Measurements from ENCODE around the gene ALOX15. TPM values are rescaled to one million over a fixed set of nuclear protein-coding genes. Genes with fewer than 3 reads are reported as not detected.
"Not testable (repeated sequence)": the region's sequence is repeated elsewhere in the genome, so short reads cannot be mapped to it uniquely, and the experiment has no call there.

Gene ALOX15
- total RNA-seq, 2 experiments from 2014 or later = not detected

DNA sequence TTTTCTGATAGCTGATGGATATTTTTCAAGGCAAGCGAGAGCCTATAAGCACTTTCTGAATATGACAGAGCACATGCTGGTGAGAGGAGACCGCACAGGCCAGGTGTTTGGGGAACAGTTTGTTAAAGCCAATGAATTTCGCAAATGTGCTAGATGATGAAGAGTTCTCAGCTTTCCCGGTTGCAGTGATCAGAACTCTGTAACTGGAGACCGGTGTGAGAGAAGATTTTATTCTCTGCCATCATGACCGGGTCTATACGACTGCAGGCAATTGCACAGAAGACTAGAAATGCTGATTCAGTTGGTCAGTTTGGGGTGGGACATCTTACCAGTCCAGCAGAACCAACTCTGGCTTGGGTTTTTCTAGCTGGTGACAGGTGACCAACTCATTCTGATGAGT is 31.7 kb downstream of the ALOX15 start:
- no peak for DNase-seq
- H3K4me1 Mint-ChIP-seq (ENCODE audit: low read depth) = no peaks in the 10 kb centered on the region
- H3K27ac Mint-ChIP-seq = no peak overlapping the region
- no peak for ATAC-seq
- CTCF ChIA-PET = no interaction called here
- H3K4me3 Mint-ChIP-seq = no peak overlapping the region
- no peaks in the 10 kb centered on the region for H3K9me3 Mint-ChIP-seq (ENCODE audit: insufficient read depth)
- no peaks in the 10 kb centered on the region for H3K36me3 Mint-ChIP-seq (ENCODE audit: low read depth)
- POLR2A ChIA-PET = interaction anchor here (0.5 kb wide), 1 partner anchor 63 kb away, joined by 3 read pairs; no protein-coding TSS in a partner anchor
- peaks cover 30% of the 10 kb centered on the region for H3K27me3 Mint-ChIP-seq (ENCODE audit: low read depth)

DNA sequence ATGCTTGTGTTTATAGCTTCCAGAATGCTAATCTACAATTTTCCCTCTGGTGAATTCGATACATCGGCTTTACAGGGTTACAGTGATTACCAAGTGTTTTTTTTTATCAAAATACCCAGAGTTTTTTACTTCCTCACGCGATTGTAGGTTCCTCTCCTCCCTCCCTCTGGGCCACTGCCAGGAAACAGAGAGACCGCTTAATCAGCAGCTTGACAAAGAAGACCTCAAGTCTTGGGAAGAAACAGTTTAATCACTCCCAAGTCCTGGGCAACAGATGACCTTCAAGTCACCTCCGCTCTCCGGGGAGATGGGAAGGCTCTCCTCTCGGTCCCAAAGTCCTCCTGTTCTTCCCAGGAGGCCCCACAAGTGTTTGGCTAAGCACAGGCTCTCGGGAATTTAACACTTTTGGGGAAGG is 33.7 kb downstream of the ALOX15 start:
- no peaks in the 10 kb centered on the region for H3K9me3 Mint-ChIP-seq (ENCODE audit: insufficient read depth)
- no peak overlapping the region for H3K27ac Mint-ChIP-seq
- ChIA-PET POLR2A (no interaction called here), CTCF (interaction anchor here (0.7 kb wide), 1 partner anchor 27 kb away, joined by 3 read pairs; no protein-coding TSS in a partner anchor)
- DNase-seq (no peak), ATAC-seq (no peak)
- peaks cover 27% of the 10 kb centered on the region for H3K27me3 Mint-ChIP-seq (ENCODE audit: low read depth)
- H3K36me3 Mint-ChIP-seq (ENCODE audit: low read depth) = no peaks in the 10 kb centered on the region
- no peaks in the 10 kb centered on the region for H3K4me1 Mint-ChIP-seq (ENCODE audit: low read depth)
- no peak overlapping the region for H3K4me3 Mint-ChIP-seq

- ChIA-PET POLR2A (no interaction called here), CTCF (interaction anchor here (0.7 kb wide), 1 partner anchor 26 kb away, joined by 3 read pairs; no protein-coding TSS in a partner anchor)
- no peaks in the 10 kb centered on the region for H3K9me3 Mint-ChIP-seq (ENCODE audit: insufficient read depth)
- peaks cover 27% of the 10 kb centered on the region for H3K27me3 Mint-ChIP-seq (ENCODE audit: low read depth)
- H3K36me3 Mint-ChIP-seq (ENCODE audit: low read depth) = no peaks in the 10 kb centered on the region
- no peak overlapping the region for H3K27ac Mint-ChIP-seq
- H3K4me1 Mint-ChIP-seq (ENCODE audit: low read depth) = no peaks in the 10 kb centered on the region
- ATAC-seq = no peak
- no peak for DNase-seq
- no peak overlapping the region for H3K4me3 Mint-ChIP-seq
These were observed 34.2 kb downstream of the ALOX15 start for GRCh38 chr17:4607261-4607741.

DNA sequence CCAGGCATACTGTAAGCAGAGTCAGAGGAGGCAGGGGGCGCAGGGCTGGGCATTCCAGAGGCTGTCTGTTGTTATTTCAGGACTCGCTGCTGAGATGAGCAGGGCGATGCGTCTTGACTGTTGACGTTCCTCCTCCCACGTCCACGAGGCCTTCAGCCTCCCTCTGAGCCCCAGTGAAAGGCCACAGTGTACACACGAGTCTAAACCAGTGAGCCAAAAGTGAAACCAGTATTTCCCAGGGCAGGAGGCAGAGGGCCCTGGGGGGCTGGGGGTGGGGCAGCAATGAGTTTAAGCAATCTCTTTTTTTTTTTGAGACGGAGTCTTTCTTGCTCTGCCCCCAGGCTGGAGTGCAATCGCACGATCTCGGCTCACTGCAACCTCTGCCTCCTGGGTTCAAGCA is 35.7 kb downstream of the ALOX15 start:
- Mint-ChIP-seq H3K36me3 (ENCODE audit: low read depth) (no peaks in the 10 kb centered on the region), H3K9me3 (ENCODE audit: insufficient read depth) (no peaks in the 10 kb centered on the region), H3K27me3 (ENCODE audit: low read depth) (peaks cover 29% of the 10 kb centered on the region), H3K4me3 (no peak overlapping the region), H3K4me1 (ENCODE audit: low read depth) (no peaks in the 10 kb centered on the region), H3K27ac (no peak overlapping the region)
- no peak for ATAC-seq
- ChIA-PET CTCF (no interaction called here), POLR2A (no interaction called here)
- DNase-seq = no peak

DNA sequence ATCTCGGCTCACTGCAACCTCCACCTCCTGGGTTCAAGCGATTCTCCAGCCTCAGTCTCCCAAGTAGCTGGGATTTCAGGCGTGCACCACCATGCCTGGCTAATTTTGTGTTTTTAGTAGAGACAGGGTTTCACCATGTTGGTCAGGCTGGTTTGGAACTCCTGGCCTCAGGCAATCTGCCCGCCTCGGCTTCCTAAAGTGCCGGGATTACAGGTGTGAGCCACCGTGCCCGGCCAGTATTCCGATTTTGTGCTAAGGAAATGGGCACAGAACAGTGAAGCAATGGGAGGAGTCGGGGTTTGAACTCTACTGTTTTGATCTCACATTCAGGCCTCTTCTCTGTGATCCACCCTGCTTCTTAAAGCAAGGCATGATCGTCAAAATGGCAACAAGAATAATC is 36.7 kb downstream of the ALOX15 start:
- H3K27ac Mint-ChIP-seq; POLR2A ChIA-PET; H3K9me3 Mint-ChIP-seq (ENCODE audit: insufficient read depth); ATAC-seq; CTCF ChIA-PET; DNase-seq; H3K4me3 Mint-ChIP-seq; H3K36me3 Mint-ChIP-seq (ENCODE audit: low read depth); H3K4me1 Mint-ChIP-seq (ENCODE audit: low read depth): not testable (repeated sequence)
- peaks cover 25% of the 10 kb centered on the region for H3K27me3 Mint-ChIP-seq (ENCODE audit: low read depth)

- H3K27me3 Mint-ChIP-seq (ENCODE audit: low read depth) = peaks cover 19% of the 10 kb centered on the region
These were observed 37.3 kb downstream of the ALOX15 start for GRCh38 chr17:4604111-4604644.

GRCh38 chr17:4602041-4602440 is 39.4 kb downstream of the ALOX15 start:
- DNase-seq (no peak), ATAC-seq (no peak)
- ChIA-PET POLR2A (no interaction called here), CTCF (interaction anchor here (1.6 kb wide), 1 partner anchor 35 kb away, joined by 6 read pairs; no protein-coding TSS in a partner anchor)
- Mint-ChIP-seq H3K27ac (no peak overlapping the region), H3K4me1 (ENCODE audit: low read depth) (no peaks in the 10 kb centered on the region), H3K36me3 (ENCODE audit: low read depth) (no peaks in the 10 kb centered on the region), H3K9me3 (ENCODE audit: insufficient read depth) (no peaks in the 10 kb centered on the region), H3K27me3 (ENCODE audit: low read depth) (peaks cover 2% of the 10 kb centered on the region), H3K4me3 (no peak overlapping the region)

More at GRCh38 chr17:4604111-4604644, 37.3 kb downstream of the ALOX15 start:
- no peak overlapping the region for H3K4me3 Mint-ChIP-seq
- H3K9me3 Mint-ChIP-seq (ENCODE audit: insufficient read depth) = no peaks in the 10 kb centered on the region
- DNase-seq = no peak
- no peak for ATAC-seq
- no peak overlapping the region for H3K27ac Mint-ChIP-seq
- H3K36me3 Mint-ChIP-seq (ENCODE audit: low read depth) = no peaks in the 10 kb centered on the region
- POLR2A ChIA-PET = no interaction called here
- CTCF ChIA-PET = no interaction called here
- H3K4me1 Mint-ChIP-seq (ENCODE audit: low read depth) = no peaks in the 10 kb centered on the region

DNA sequence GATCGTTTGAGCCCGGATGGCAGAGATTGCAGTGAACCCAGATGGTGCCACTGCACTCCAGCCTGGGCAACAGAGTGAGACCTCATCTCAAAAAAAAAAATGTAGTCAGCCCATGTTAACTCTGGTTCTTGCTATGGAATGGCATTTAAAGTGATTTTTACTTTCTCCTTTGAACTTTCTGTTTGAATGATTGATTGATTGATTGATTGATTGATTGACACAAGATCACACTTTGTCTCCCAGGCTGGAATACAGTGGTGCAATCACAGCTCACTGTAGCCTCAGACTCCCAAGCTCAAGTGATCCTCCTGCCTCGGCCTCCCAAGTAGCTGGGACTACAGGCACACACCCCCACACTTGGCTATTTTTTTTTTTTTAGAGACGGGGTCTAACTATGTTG is 40.2 kb downstream of the ALOX15 start:
- no peak overlapping the region for H3K4me3 Mint-ChIP-seq
- ChIA-PET CTCF (no interaction called here), POLR2A (no interaction called here)
- DNase-seq = no peak
- no peaks in the 10 kb centered on the region for H3K9me3 Mint-ChIP-seq (ENCODE audit: insufficient read depth)
- H3K27ac Mint-ChIP-seq = no peak overlapping the region
- ATAC-seq = no peak
- H3K27me3 Mint-ChIP-seq (ENCODE audit: low read depth) = peaks cover 2% of the 10 kb centered on the region
- H3K4me1 Mint-ChIP-seq (ENCODE audit: low read depth) = no peaks in the 10 kb centered on the region
- no peaks in the 10 kb centered on the region for H3K36me3 Mint-ChIP-seq (ENCODE audit: low read depth)

- H3K36me3 Mint-ChIP-seq (ENCODE audit: low read depth) = no peaks in the 10 kb centered on the region
- no peak overlapping the region for H3K27ac Mint-ChIP-seq
- H3K9me3 Mint-ChIP-seq (ENCODE audit: insufficient read depth) = no peaks in the 10 kb centered on the region
- no peak for DNase-seq
- H3K27me3 Mint-ChIP-seq (ENCODE audit: low read depth) = peaks cover 2% of the 10 kb centered on the region
- ATAC-seq = no peak
- H3K4me1 Mint-ChIP-seq (ENCODE audit: low read depth) = no peaks in the 10 kb centered on the region
- H3K4me3 Mint-ChIP-seq = no peak overlapping the region
- ChIA-PET CTCF (no interaction called here), POLR2A (no interaction called here)
These were observed 40.9 kb downstream of the ALOX15 start for GRCh38 chr17:4600563-4600962.

DNA sequence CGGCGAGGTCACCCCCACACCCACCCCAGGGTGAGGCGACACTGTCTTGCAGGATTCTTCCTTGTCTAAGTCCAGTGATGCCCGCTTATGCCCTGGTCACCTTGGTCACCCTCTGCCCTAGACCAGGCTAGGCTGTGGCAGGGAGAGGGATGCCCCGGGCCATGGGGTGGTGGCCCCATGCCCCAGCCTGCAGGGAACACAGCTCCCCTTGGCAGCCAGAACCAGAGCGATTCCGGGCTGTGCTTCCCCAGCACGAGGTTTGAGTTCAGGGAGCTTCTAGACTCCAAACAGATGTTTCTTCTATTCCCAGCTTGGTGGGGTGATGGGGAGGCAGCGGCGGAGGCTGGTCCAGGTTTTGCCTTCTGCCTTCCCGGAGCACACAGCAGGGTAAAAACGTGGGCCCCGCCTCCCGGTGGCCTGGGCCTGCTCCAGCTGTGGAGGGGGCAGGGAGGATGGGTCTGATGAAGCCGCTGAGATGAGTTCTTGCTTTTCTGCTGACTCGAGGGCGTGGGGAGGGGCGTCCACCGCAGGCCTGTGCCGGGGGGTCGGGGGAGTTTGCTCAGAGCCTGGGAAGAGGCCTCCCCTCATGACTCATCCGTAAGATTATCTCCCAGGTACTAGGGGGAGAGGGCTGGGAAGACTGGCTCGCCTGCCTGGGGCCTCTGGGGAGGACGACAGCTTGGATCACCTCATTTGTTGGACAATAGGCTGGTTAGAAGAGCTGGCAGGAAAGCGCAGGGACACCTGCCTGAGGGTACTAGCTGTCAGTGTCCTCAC is 41.8 kb downstream of the ALOX15 start:
- ATAC-seq = no peak
- peaks cover 6% of the 10 kb centered on the region for H3K4me1 Mint-ChIP-seq (ENCODE audit: low read depth)

GRCh38 chr17:4598776-4599504 is 42.5 kb downstream of the ALOX15 start:
- peaks cover 2% of the 10 kb centered on the region for H3K27me3 Mint-ChIP-seq (ENCODE audit: low read depth)
- H3K9me3 Mint-ChIP-seq (ENCODE audit: insufficient read depth) = no peaks in the 10 kb centered on the region
- ChIA-PET POLR2A (no interaction called here), CTCF (interaction anchor here (0.9 to 1.2 kb wide), 3 partner anchors 26 to 32 kb away, joined by 3 to 4 read pairs (median 3); no protein-coding TSS in a partner anchor)
- DNase-seq = no peak
- no peak for ATAC-seq
- H3K27ac Mint-ChIP-seq = no peak overlapping the region
- H3K36me3 Mint-ChIP-seq (ENCODE audit: low read depth) = no peaks in the 10 kb centered on the region
- H3K4me1 Mint-ChIP-seq (ENCODE audit: low read depth) = peaks cover 6% of the 10 kb centered on the region
- H3K4me3 Mint-ChIP-seq = no peak overlapping the region

More for the DNA sequence above, 41.8 kb downstream of the ALOX15 start:
- Mint-ChIP-seq H3K36me3 (ENCODE audit: low read depth) (no peaks in the 10 kb centered on the region), H3K27me3 (ENCODE audit: low read depth) (peaks cover 2% of the 10 kb centered on the region), H3K27ac (no peak overlapping the region), H3K4me3 (no peak overlapping the region), H3K9me3 (ENCODE audit: insufficient read depth) (no peaks in the 10 kb centered on the region)
- CTCF ChIA-PET = no interaction called here
- POLR2A ChIA-PET = no interaction called here
- DNase-seq = no peak

GRCh38 chr17:4597975-4598374 is 43.5 kb downstream of the ALOX15 start:
- no peak overlapping the region for H3K27ac Mint-ChIP-seq
- ChIA-PET POLR2A (no interaction called here), CTCF (interaction anchor here (1.1 to 1.2 kb wide), 2 partner anchors 29 to 31 kb away, joined by 3 to 4 read pairs; no protein-coding TSS in a partner anchor)
- peaks cover 6% of the 10 kb centered on the region for H3K4me1 Mint-ChIP-seq (ENCODE audit: low read depth)
- no peaks in the 10 kb centered on the region for H3K36me3 Mint-ChIP-seq (ENCODE audit: low read depth)
- no peaks in the 10 kb centered on the region for H3K9me3 Mint-ChIP-seq (ENCODE audit: insufficient read depth)
- no peak overlapping the region for H3K4me3 Mint-ChIP-seq
- DNase-seq = no peak
- ATAC-seq = no peak
- H3K27me3 Mint-ChIP-seq (ENCODE audit: low read depth) = peaks cover 2% of the 10 kb centered on the region

All from activated CD8-positive, alpha-beta T cell treated with anti-CD3 and anti-CD28 coated beads, Interleukin-2, amount 10 ng/mL, durations not matched to agents 7 days and 5 days (primary cell).